Measurements from ENCODE around the gene CACNB4. TPM values are rescaled to one million over a fixed set of nuclear protein-coding genes. Genes with fewer than 3 reads are reported as not detected.
A peak's percentile ranks its signal among the peaks of the same experiment; 100 is the strongest.

The CACNB4 gene
- total RNA-seq: 3.5 TPM
- polyA plus RNA-seq: 3.0 TPM
- long read RNA-seq, donor 1, full-length matches to known transcripts: 1 of 1 reads
- long read RNA-seq, donor 1, partial matches to known transcripts: 0 of 1 reads
- long read RNA-seq, donor 1, other reads (novel, unspliced or antisense): 0 of 1 reads
- long read RNA-seq, donor 2, full-length matches to known transcripts: 2 of 2 reads
- long read RNA-seq, donor 2, partial matches to known transcripts: 0 of 2 reads
- long read RNA-seq, donor 2, other reads (novel, unspliced or antisense): 0 of 2 reads
- long read RNA-seq, donor 3: 0 reads
- long read RNA-seq, donor 4: 0 reads
- long read RNA-seq, donor 5, full-length matches to known transcripts: 3 of 3 reads
- long read RNA-seq, donor 5, partial matches to known transcripts: 0 of 3 reads
- long read RNA-seq, donor 5, other reads (novel, unspliced or antisense): 0 of 3 reads
- long read RNA-seq, donor 6, full-length matches to known transcripts: 4 of 4 reads
- long read RNA-seq, donor 6, partial matches to known transcripts: 0 of 4 reads
- long read RNA-seq, donor 6, other reads (novel, unspliced or antisense): 0 of 4 reads
- long read RNA-seq, donor 7, full-length matches to known transcripts: 5 of 5 reads
- long read RNA-seq, donor 7, partial matches to known transcripts: 0 of 5 reads
- long read RNA-seq, donor 7, other reads (novel, unspliced or antisense): 0 of 5 reads
- long read RNA-seq, donor 8, full-length matches to known transcripts: 4 of 4 reads
- long read RNA-seq, donor 8, partial matches to known transcripts: 0 of 4 reads
- long read RNA-seq, donor 8, other reads (novel, unspliced or antisense): 0 of 4 reads
- long read RNA-seq, donor 9, full-length matches to known transcripts: 1 of 1 reads
- long read RNA-seq, donor 9, partial matches to known transcripts: 0 of 1 reads
- long read RNA-seq, donor 9, other reads (novel, unspliced or antisense): 0 of 1 reads
- long read RNA-seq, donor 10, full-length matches to known transcripts: 3 of 3 reads
- long read RNA-seq, donor 10, partial matches to known transcripts: 0 of 3 reads
- long read RNA-seq, donor 10, other reads (novel, unspliced or antisense): 0 of 3 reads

DNA sequence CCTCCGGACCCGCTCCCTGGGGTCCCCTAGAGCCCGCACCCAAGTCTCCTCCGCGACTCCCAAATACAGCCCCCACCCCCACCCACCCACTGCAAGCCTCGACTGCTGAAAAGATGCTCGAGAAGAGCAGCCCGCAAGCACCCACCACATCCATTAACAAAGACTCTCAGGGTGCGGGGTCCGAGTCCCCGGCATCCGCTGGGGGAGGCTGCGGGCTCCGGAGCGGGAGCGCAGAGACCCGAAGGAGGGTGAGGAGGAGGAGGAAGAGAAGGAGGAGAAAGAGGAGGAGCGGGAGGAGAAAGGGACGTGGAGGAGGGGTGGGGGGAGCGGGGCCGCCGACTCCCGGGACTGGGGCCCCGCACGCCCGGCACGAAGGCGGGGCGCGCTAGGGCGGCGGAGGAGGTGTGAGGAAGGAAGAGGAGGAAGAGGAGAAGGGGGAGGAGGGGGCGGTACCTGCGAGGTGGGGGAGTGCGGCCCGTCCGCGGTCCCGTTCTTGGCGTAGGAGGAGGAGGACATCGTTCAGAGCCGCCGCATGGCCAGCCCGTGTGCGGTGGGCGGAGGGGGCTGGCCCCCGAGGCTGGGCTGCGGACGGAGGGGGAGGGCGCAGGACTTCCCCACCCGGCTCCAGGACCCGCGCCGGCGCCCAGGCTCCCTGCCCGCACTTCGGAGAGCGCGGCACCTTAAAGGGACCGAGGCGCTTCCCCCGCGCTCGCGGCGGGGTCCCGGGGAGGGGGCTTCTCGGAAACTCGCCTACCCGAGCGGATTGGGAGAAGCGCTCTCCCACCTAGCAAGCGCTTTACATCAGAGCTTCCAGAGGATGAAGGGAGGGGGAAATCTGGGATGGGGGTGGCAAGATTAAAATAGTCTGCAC, at the start of gene CACNB4:
Gene CACNB4 (minus strand): TSS at position 549 of the 871 bp plus-strand sequence.
- DNase-seq (ENCODE audit: low read depth in 6 of 9, low spot score in 9 of 9): peak in 2 of 9 donors; percentile 9 to 21
- peak within 1 kb of the TSS; percentile 40 to 51 for H3K4me3 ChIP-seq (ENCODE audit: low read length in 2 of 2)
- H3K9me3 ChIP-seq (ENCODE audit: control insufficient read depth in 2 of 2, insufficient read depth in 1 of 2, low read length in 1 of 2): peaks cover 0 to 5% of the 10 kb centered on the region in 2 donors
- no peaks in the 10 kb centered on the region for H3K36me3 ChIP-seq (ENCODE audit: control insufficient read depth in 2 of 2, insufficient read depth in 2 of 2, low read length in 1 of 2)
- H3K27ac ChIP-seq (ENCODE audit: low read depth in 1 of 2, low read length in 1 of 2): peak within 1 kb of the TSS; percentile 32 to 42
- WGBS: under 1% methylated on average over 73 of the region's 73 CpGs
- H3K4me1 ChIP-seq (ENCODE audit: control insufficient read depth in 2 of 2, insufficient read depth in 2 of 2, low read length in 2 of 2): peaks cover 0 to 9% of the 10 kb centered on the region in 2 donors
- peaks cover 29 to 62% of the 10 kb centered on the region in 2 donors for H3K27me3 ChIP-seq (ENCODE audit: control insufficient read depth in 2 of 2, insufficient read depth in 1 of 2, low read length in 1 of 2)

DNA sequence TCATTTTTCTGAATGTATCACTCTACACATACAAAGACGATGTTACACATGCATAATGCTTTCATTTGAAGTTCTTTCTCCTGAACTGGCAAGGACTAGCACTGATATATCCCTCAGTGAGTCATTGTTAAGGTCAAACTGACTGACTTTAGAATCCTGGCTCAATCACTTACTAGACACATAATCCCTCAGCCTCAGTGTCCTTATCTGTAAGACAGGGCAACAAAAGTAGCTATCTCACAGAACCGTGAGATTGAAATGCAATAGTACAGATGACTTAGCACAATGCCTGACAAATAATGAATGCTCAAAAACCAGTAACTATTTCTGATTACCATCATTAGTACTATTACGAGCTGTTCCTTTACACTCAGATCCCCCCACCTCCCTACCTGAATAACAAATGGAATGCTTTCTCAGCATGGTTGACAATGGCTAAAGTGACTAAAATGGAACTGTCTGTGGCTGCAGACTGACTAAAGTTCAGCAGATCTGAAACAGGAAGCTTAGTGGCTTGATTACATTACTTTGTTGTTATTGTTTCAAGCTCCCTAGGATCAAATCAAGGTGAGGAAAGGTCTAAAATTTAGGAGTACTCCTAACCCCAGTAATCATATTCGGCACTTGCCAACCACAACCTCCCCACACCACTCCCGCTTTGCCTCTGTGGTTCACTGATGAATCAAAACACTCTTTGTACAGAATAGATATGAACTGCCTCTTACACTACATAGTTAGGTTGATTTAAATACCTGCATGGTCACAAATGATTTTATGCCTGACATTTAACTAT, 35.8 kb upstream of the CACNB4 start:
- no peak overlapping the region for H3K27ac ChIP-seq (ENCODE audit: low read depth in 1 of 2, low read length in 1 of 2)
- H3K4me3 ChIP-seq (ENCODE audit: low read length in 2 of 2): no peak overlapping the region
- H3K36me3 ChIP-seq (ENCODE audit: control insufficient read depth in 2 of 2, insufficient read depth in 2 of 2, low read length in 1 of 2): peaks cover 0 to 5% of the 10 kb centered on the region in 2 donors
- no peaks in the 10 kb centered on the region for H3K9me3 ChIP-seq (ENCODE audit: control insufficient read depth in 2 of 2, insufficient read depth in 1 of 2, low read length in 1 of 2)
- 85% methylated on average over 5 of the region's 5 CpGs for WGBS
- DNase-seq (ENCODE audit: low read depth in 6 of 9, low spot score in 9 of 9): peak in 1 of 9 donors; percentile 4
- H3K4me1 ChIP-seq (ENCODE audit: control insufficient read depth in 2 of 2, insufficient read depth in 2 of 2, low read length in 2 of 2): no peaks in the 10 kb centered on the region
- no peaks in the 10 kb centered on the region for H3K27me3 ChIP-seq (ENCODE audit: control insufficient read depth in 2 of 2, insufficient read depth in 1 of 2, low read length in 1 of 2)

DNA sequence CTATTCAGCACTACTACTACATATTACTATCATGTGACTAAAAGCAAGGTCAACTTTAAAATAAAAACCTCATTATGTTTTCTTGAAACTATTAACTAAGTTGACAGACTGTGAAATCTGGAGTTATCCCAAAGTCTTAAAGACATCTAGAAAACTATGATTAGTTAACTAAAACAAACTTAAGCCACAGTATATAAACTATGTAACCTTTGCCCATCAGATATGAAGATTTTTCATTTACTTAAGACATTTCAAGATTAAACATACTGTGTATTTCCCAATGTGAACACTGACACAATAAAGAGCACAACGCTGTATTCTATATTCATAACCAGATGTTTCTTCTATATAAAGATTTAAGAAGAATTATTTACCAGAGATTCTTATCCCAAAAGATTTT, 33.5 kb upstream of the CACNB4 start:
- no peak overlapping the region for H3K27ac ChIP-seq (ENCODE audit: low read depth in 1 of 2, low read length in 1 of 2)
- no peak for DNase-seq (ENCODE audit: low read depth in 6 of 9, low spot score in 9 of 9)
- peaks cover 0 to 5% of the 10 kb centered on the region in 2 donors for H3K36me3 ChIP-seq (ENCODE audit: control insufficient read depth in 2 of 2, insufficient read depth in 2 of 2, low read length in 1 of 2)
- no peaks in the 10 kb centered on the region for H3K4me1 ChIP-seq (ENCODE audit: control insufficient read depth in 2 of 2, insufficient read depth in 2 of 2, low read length in 2 of 2)
- no peaks in the 10 kb centered on the region for H3K27me3 ChIP-seq (ENCODE audit: control insufficient read depth in 2 of 2, insufficient read depth in 1 of 2, low read length in 1 of 2)
- WGBS: 98% methylated on average over 1 of the region's 1 CpG
- H3K4me3 ChIP-seq (ENCODE audit: low read length in 2 of 2): no peak overlapping the region
- no peaks in the 10 kb centered on the region for H3K9me3 ChIP-seq (ENCODE audit: control insufficient read depth in 2 of 2, insufficient read depth in 1 of 2, low read length in 1 of 2)

DNA sequence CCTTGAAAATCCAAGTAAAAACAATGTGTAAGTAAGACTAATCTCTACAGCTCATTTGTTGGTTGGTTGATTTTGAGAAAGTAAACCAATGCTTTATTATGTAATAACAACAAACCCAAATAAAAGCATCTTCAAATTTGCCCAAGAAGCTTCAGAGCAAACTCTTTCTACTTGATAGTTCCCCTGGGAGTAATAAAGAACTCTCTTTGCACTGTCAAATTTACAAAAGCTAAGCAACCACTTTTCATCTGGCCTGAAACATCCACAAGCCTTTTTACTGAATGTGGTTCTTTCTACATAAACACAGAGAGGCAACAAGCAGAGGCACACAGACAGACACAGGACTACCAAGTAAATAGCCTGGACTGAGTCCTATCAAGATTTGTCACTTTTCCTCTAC, 28.8 kb upstream of the CACNB4 start:
- DNase-seq (ENCODE audit: low read depth in 6 of 9, low spot score in 9 of 9): no peak

DNA sequence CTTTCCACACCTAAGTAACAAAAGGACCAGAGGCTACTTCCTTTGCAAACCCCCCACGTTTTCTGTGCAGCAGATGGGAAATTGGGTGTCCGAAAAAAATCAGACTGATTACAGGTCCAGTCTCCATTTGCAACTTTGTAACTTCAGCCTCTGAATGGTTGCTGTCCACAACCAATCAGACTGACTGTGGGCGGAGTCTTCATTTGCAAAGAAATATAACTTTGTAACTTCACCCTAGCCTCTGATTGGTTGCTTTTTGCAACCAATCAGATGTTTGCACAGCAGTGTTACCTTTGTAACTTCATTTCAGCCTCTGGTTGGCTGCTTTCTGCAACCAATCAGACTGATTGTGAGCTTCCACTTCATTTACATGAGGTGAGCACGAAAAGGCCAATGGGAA, 27.8 kb upstream of the CACNB4 start:
- 96% methylated on average over 4 of the region's 4 CpGs for WGBS
- Histone ChIP-seq H3K27me3 (ENCODE audit: control insufficient read depth in 2 of 2, insufficient read depth in 1 of 2, low read length in 1 of 2) (no peaks in the 10 kb centered on the region), H3K9me3 (ENCODE audit: control insufficient read depth in 2 of 2, insufficient read depth in 1 of 2, low read length in 1 of 2) (no peaks in the 10 kb centered on the region), H3K4me3 (ENCODE audit: low read length in 2 of 2) (no peak overlapping the region), H3K27ac (ENCODE audit: low read depth in 1 of 2, low read length in 1 of 2) (no peak overlapping the region), H3K36me3 (ENCODE audit: control insufficient read depth in 2 of 2, insufficient read depth in 2 of 2, low read length in 1 of 2) (peaks cover 3 to 12% of the 10 kb centered on the region in 2 donors), H3K4me1 (ENCODE audit: control insufficient read depth in 2 of 2, insufficient read depth in 2 of 2, low read length in 2 of 2) (no peaks in the 10 kb centered on the region)
- DNase-seq (ENCODE audit: low read depth in 6 of 9, low spot score in 9 of 9): no peak

More for the DNA sequence above, 28.8 kb upstream of the CACNB4 start:
- no peaks in the 10 kb centered on the region for H3K27me3 ChIP-seq (ENCODE audit: control insufficient read depth in 2 of 2, insufficient read depth in 1 of 2, low read length in 1 of 2)
- H3K27ac ChIP-seq (ENCODE audit: low read depth in 1 of 2, low read length in 1 of 2): no peak overlapping the region
- no peaks in the 10 kb centered on the region for H3K4me1 ChIP-seq (ENCODE audit: control insufficient read depth in 2 of 2, insufficient read depth in 2 of 2, low read length in 2 of 2)
- no peak overlapping the region for H3K4me3 ChIP-seq (ENCODE audit: low read length in 2 of 2)
- no peaks in the 10 kb centered on the region for H3K9me3 ChIP-seq (ENCODE audit: control insufficient read depth in 2 of 2, insufficient read depth in 1 of 2, low read length in 1 of 2)
- H3K36me3 ChIP-seq (ENCODE audit: control insufficient read depth in 2 of 2, insufficient read depth in 2 of 2, low read length in 1 of 2): peaks cover 2 to 9% of the 10 kb centered on the region in 2 donors

DNA sequence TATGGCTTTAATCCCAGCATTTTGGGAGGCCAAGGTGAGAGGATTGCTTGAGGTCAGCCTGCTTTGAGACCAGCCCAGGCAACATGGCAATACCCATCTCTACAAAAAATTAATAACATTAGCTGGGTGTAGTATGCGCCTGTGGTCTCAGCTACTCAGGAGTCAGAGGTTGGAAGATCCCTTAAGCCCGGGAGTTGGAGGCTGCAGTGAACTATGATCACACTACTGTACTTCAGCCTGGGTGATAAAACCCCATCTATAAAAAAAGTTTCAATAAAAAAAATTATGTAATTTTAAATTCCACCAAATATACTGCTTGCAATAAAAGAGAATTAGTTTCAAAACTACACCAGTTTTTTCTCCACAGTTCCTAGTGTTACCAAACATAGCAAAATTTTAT, 23.3 kb upstream of the CACNB4 start:
- H3K36me3 ChIP-seq (ENCODE audit: control insufficient read depth in 2 of 2, insufficient read depth in 2 of 2, low read length in 1 of 2): peaks cover 11% of the 10 kb centered on the region in 2 donors
- H3K27me3 ChIP-seq (ENCODE audit: control insufficient read depth in 2 of 2, insufficient read depth in 1 of 2, low read length in 1 of 2): no peaks in the 10 kb centered on the region
- DNase-seq (ENCODE audit: low read depth in 6 of 9, low spot score in 9 of 9): no peak
- no peaks in the 10 kb centered on the region for H3K4me1 ChIP-seq (ENCODE audit: control insufficient read depth in 2 of 2, insufficient read depth in 2 of 2, low read length in 2 of 2)
- H3K4me3 ChIP-seq (ENCODE audit: low read length in 2 of 2): no peak overlapping the region
- no peak overlapping the region for H3K27ac ChIP-seq (ENCODE audit: low read depth in 1 of 2, low read length in 1 of 2)
- WGBS: over 99% methylated on average over 2 of the region's 2 CpGs
- H3K9me3 ChIP-seq (ENCODE audit: control insufficient read depth in 2 of 2, insufficient read depth in 1 of 2, low read length in 1 of 2): no peaks in the 10 kb centered on the region

DNA sequence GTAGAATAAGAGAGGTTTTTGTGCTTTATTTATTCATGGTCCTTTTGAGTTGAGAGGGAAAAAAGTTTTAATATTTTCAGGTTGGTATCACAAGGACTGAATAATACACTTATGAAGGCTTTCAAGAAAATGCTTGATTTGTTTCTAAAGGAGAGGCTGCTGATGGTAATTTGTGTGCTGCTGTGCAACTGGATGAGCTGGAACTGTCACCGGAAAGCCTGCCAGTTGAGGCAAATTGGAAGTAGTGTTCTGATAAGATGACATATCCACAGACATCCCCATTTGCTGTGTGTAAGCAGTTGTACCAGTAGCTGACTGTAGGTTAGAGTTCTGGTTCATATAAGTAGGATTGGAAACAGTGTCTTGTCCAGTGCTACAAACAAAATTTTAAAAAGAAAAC, 21.6 kb upstream of the CACNB4 start:
- H3K36me3 ChIP-seq (ENCODE audit: control insufficient read depth in 2 of 2, insufficient read depth in 2 of 2, low read length in 1 of 2): peaks cover 7 to 11% of the 10 kb centered on the region in 2 donors
- no peaks in the 10 kb centered on the region for H3K27me3 ChIP-seq (ENCODE audit: control insufficient read depth in 2 of 2, insufficient read depth in 1 of 2, low read length in 1 of 2)
- DNase-seq (ENCODE audit: low read depth in 6 of 9, low spot score in 9 of 9): no peak
- H3K27ac ChIP-seq (ENCODE audit: low read depth in 1 of 2, low read length in 1 of 2): no peak overlapping the region
- H3K9me3 ChIP-seq (ENCODE audit: control insufficient read depth in 2 of 2, insufficient read depth in 1 of 2, low read length in 1 of 2): no peaks in the 10 kb centered on the region
- 99% methylated on average over 1 of the region's 1 CpG for WGBS
- H3K4me3 ChIP-seq (ENCODE audit: low read length in 2 of 2): no peak overlapping the region
- H3K4me1 ChIP-seq (ENCODE audit: control insufficient read depth in 2 of 2, insufficient read depth in 2 of 2, low read length in 2 of 2): no peaks in the 10 kb centered on the region

DNA sequence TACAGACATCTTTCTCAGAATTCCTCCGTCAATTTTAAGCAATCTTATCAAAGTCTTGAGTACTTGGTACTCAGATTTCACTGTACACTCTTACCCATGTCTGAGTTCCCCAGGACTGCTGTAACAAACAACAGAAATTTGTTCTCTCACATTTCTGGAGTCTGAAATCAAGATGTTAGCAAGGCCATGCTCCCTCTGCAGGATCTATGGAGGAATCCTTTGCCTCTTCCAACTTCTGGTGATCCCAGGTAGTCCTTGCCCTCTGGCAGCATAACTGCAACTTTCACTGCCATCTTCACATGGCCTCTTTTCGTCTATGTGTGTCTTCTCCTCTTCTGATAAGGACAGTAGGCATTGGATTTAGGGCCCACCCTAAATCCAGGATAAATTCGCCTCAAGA, 17.1 kb upstream of the CACNB4 start:
- WGBS: 94% methylated on average over 3 of the region's 3 CpGs
- H3K27me3 ChIP-seq (ENCODE audit: control insufficient read depth in 2 of 2, insufficient read depth in 1 of 2, low read length in 1 of 2): no peaks in the 10 kb centered on the region
- peaks cover 3 to 9% of the 10 kb centered on the region in 2 donors for H3K36me3 ChIP-seq (ENCODE audit: control insufficient read depth in 2 of 2, insufficient read depth in 2 of 2, low read length in 1 of 2)
- no peaks in the 10 kb centered on the region for H3K9me3 ChIP-seq (ENCODE audit: control insufficient read depth in 2 of 2, insufficient read depth in 1 of 2, low read length in 1 of 2)
- no peak overlapping the region for H3K4me3 ChIP-seq (ENCODE audit: low read length in 2 of 2)
- no peaks in the 10 kb centered on the region for H3K4me1 ChIP-seq (ENCODE audit: control insufficient read depth in 2 of 2, insufficient read depth in 2 of 2, low read length in 2 of 2)
- H3K27ac ChIP-seq (ENCODE audit: low read depth in 1 of 2, low read length in 1 of 2): no peak overlapping the region
- no peak for DNase-seq (ENCODE audit: low read depth in 6 of 9, low spot score in 9 of 9)

All from thymus (tissue), 14 donors.